ENCODE results near the gene FBXO28.
"Not testable (repeated sequence)": the region's sequence is repeated elsewhere in the genome, so short reads cannot be mapped to it uniquely, and the experiment has no call there.

The FBXO28 gene

DNA sequence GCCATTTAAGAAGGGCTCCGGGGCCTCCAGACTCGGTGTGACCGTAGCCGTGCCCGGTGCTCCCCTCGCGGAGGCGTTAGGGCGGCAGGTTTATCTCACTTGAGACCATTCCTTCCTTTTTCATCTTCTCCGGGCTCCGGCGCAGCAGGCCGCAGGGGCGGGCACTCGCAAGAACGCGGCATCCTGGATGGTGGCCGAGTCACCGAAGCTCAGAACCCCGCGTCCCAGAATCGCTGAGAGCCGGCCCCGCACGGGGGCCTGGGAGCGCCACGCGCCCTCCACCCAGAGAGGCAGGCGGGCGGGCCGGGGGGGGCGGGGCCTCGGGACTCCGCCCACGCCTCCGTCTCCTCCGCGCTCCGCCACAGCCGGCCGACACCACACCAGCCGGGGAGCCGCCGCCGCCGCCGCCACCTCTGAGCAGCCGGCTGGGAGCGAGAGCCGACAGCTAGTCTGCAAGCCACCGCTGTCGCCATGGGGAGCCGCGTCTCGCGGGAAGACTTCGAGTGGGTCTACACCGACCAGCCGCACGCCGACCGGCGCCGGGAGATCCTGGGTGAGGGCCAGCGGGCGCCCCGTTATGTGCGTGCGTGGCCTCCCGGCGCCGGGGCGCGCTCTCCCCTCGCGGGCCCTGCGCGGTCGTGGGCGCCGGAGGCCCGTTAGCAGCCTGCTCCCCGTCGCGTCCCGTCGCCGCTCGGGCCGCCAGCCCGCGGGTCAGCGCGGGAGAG, 69.1 kb downstream of the FBXO28 start, which contains the start of gene DEGS1:
Gene DEGS1 (plus strand): TSS at position 375 of the 725 bp plus-strand sequence. CDS start 97 bp downstream, at position 472.
- in situ Hi-C loops (cut with HindIII; ENCODE audit: low sequenced_read_pairs), result no loop called here

DNA sequence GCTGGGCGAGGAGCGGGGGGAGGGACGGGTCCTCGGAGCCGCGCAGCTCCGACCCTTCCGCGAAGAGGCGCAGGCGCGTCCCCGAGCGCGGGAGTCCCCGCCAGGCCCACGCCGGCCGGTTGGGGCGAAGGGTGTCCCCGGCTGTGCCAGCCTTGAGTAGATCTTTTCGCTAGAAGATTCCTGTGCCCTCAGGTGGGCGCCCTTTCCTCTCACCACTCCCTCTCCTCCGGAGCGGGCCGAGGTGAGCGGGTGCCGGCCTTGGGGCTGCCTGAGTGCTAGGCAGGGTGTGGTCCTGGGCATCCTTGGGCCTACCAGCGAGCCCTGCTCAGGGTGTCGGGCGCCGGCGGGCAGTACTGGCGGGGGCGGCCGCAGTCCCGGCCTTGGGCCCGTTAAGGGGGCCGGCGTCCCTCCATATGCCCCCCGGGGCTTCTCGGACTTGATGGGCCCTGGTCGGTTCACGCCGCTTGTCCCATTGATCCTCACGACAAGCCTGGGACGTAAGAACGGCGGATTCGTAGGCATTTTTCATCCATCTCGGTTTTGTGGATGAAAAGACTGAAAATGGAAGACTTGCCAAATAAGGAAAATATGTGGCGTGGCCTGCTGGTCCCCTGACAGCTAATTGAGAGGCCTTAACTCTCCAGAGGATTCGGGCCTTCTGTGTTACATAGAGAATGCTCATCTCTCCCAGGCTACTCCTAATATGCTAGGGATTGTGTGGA, 69.8 kb downstream of the FBXO28 start:
- in situ Hi-C loops (cut with HindIII; ENCODE audit: low sequenced_read_pairs), result no loop called here

DNA sequence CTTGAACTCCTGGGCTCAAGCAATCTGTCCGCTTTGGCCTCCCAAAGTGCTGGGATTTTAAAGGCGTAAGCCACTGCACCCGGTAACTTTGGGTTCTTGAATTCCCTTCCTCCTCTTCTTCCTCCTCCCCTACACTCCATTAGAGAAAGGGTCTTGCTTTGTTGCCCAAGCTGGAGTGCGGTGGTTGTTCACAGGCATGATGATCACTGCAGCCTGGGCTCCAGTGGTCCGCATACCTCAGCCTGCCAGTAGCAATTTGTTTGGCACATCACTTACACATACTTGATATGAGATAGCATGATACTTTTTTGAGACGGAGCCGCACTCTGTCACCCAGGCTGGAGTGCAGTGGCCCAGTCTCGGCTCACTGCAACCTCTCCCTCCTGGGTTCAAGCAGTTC, 71.3 kb downstream of the FBXO28 start:
- in situ Hi-C loops (cut with HindIII; ENCODE audit: low sequenced_read_pairs), result no loop called here

GRCh38 chr1:224188286-224188685, 74.4 kb downstream of the FBXO28 start:
- in situ Hi-C loops (cut with HindIII; ENCODE audit: low sequenced_read_pairs), result no loop called here

DNA sequence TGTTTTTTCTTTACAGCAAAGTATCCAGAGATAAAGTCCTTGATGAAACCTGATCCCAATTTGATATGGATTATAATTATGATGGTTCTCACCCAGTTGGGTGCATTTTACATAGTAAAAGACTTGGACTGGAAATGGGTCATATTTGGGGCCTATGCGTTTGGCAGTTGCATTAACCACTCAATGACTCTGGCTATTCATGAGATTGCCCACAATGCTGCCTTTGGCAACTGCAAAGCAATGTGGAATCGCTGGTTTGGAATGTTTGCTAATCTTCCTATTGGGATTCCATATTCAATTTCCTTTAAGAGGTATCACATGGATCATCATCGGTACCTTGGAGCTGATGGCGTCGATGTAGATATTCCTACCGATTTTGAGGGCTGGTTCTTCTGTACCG, 75.7 kb downstream of the FBXO28 start:
- in situ Hi-C loops (cut with HindIII; ENCODE audit: low sequenced_read_pairs), result no loop called here

DNA sequence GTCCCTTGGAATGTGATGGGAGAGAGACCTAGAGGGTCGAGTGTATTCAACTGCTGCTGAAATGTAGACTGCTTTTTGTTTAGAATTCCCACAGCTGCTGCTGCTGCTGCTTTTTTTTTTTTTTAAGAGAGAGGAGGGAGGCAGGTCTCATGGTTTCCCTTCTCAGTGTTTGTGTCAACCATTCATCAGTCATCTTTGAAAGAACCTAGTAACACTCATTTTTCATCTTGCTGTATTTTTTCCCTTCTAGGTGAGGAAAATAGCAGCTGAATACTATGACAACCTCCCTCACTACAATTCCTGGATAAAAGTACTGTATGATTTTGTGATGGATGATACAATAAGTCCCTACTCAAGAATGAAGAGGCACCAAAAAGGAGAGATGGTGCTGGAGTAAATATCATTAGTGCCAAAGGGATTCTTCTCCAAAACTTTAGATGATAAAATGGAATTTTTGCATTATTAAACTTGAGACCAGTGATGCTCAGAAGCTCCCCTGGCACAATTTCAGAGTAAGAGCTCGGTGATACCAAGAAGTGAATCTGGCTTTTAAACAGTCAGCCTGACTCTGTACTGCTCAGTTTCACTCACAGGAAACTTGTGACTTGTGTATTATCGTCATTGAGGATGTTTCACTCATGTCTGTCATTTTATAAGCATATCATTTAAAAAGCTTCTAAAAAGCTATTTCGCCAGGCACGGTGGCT, 78.3 kb downstream of the FBXO28 start:
- in situ Hi-C loops (cut with HindIII; ENCODE audit: low sequenced_read_pairs), result no loop called here

GRCh38 chr1:224193319-224193966, 79.5 kb downstream of the FBXO28 start:
- in situ Hi-C loops (cut with HindIII; ENCODE audit: low sequenced_read_pairs), result no loop called here

DNA sequence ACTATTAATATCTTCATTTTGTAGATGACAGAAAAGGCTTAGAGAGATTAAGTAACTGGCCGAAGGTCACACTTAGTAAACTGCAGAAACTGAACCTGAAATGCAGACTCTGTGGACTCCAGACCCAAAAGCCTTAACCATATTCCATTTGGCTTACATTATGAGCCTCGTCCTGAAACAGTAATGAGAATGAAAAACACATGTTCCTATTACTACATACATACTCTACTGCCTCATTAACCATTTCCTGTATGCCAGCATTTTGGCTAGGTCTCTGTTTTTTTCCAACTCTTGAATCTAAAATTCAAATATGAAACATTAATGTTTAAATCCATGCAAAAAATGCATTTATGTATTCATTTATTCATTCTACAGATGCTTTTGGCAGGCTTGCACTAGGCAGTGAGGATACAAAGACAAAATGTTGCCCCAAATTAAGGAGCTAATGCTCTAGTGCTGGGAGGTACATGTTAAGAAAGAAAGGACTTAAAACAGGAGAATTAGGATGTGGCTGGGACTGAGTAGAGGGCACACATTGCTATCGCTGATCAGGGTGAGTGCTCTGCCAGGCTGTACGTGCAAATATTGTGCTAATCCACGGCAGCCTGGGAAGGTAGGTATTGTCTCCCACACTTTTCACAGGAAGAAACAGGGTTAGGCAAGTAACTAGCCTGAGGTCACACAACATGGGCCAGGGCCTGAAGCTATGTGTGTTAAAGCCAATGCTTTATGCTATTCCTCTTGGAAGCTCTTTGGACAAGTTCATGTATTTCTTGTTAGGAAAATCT, 83.1 kb downstream of the FBXO28 start:
- in situ Hi-C loops (cut with HindIII; ENCODE audit: low sequenced_read_pairs), result no loop called here

GRCh38 chr1:224198572-224198971, 84.7 kb downstream of the FBXO28 start:
- in situ Hi-C loops (cut with HindIII; ENCODE audit: low sequenced_read_pairs), result no loop called here

GRCh38 chr1:224199679-224200078, 85.8 kb downstream of the FBXO28 start:
- in situ Hi-C loops (cut with HindIII; ENCODE audit: low sequenced_read_pairs), result no loop called here

DNA sequence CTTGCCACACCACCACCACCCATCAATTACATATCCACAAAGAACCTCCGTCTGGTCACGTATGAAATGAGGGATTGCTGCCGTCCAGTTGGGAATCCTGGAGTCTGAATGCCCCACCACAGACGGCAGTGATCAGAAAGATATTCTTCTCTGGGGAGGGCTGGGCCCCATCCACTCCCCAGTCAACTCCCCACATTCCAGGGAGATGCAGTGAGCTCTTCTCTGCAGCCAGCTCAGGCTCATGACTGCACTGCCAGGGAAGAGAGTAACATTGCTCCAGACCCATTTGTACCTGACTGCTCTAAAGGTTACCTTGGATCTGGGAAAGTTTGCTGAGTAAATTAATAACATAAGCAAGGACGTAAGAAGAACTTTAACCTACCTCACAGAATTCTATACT, 87.5 kb downstream of the FBXO28 start:
- in situ Hi-C loops (cut with HindIII; ENCODE audit: low sequenced_read_pairs), result no loop called here

- in situ Hi-C loops (cut with HindIII; ENCODE audit: low sequenced_read_pairs), result no loop called here
Measured at GRCh38 chr1:224201853-224202252, 87.9 kb downstream of the FBXO28 start.

- in situ Hi-C loops (cut with HindIII; ENCODE audit: low sequenced_read_pairs), result no loop called here
Measured at GRCh38 chr1:224203243-224204016, 89.5 kb downstream of the FBXO28 start.

- in situ Hi-C loops (cut with HindIII; ENCODE audit: low sequenced_read_pairs), result no loop called here
Measured at GRCh38 chr1:224205438-224205840, 91.5 kb downstream of the FBXO28 start.

- in situ Hi-C loops (cut with HindIII; ENCODE audit: low sequenced_read_pairs), result not testable (repeated sequence)
Measured at GRCh38 chr1:224205931-224206538, 92.1 kb downstream of the FBXO28 start.

GRCh38 chr1:224211206-224211962, 97.5 kb downstream of the FBXO28 start:
- in situ Hi-C loops (cut with HindIII; ENCODE audit: low sequenced_read_pairs), result no loop called here

Measured in endothelial cell of hepatic sinusoid (primary cell).